HG03439 (cell line): ENCODE results near the gene RPUSD1.
"Not testable (repeated sequence)": the region's sequence is repeated elsewhere in the genome, so short reads cannot be mapped to it uniquely, and the experiment has no call there.

Experiments used
- ATAC-seq: cut with Tn5 transposase; IDR thresholded peaks from one replicate; pipeline ENCODE4 v1.9.1; 2021; ENCODE audit warnings: mild to moderate bottlenecking, moderate library complexity; ENCODE audit not compliant: unreplicated experiment

Gene RPUSD1

GRCh38 chr16:785563-786535 lies 2.3 kb downstream of the RPUSD1 start:
- ATAC-seq, result no peak

DNA sequence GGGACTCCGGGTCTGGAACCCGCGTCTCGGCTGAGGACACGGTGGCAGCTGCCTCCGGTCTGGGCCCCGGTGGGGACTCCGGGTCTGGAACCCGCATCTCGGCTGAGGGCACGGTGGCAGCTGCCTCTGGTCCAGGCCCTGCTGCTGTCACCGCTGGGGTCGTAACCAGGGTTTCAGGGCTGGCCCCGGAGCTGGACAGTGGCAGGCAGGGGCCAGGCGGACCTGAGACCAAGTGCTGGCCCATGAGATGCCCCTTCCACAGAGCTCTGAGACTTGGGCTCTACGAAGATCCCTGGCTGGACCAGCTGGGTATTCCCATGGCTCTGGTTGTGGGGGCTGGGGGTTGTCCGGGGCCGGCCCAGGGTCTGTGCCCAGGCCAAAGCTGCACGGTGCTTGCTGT lies 3.8 kb downstream of the RPUSD1 start:
- ATAC-seq, result no peak

GRCh38 chr16:783404-784161 lies 4.6 kb downstream of the RPUSD1 start:
- no peak for ATAC-seq

GRCh38 chr16:782766-783403 lies 5.3 kb downstream of the RPUSD1 start:
- ATAC-seq, result no peak

DNA sequence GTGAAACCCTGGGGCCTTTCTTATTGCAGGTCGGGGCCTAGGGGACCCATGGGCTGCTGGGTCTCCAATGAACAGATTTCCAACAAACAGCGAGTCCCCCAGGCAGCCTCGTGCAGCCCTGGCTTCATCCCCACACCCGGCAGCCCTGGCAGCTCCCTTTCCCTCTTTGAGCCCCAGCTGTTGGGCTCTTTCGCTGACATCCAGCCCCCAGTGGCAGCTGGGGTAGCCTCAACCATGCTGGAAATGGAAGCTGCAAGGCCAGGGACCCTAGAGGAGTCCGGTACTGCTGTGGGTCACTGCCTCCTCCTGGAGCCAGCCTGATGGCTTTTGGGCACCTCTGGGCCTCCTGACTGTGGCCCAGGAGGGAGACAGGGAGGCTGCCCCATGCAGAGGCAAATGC lies 5.9 kb downstream of the RPUSD1 start:
- no peak for ATAC-seq

GRCh38 chr16:781346-782010 lies 6.7 kb downstream of the RPUSD1 start:
- no peak for ATAC-seq

GRCh38 chr16:780296-780695 lies 7.9 kb downstream of the RPUSD1 start:
- ATAC-seq, result no peak

- ATAC-seq, result no peak
Measured at GRCh38 chr16:779561-779960, 8.6 kb downstream of the RPUSD1 start.

GRCh38 chr16:778909-779527 lies 9.2 kb downstream of the RPUSD1 start:
- no peak for ATAC-seq

- ATAC-seq, result no peak
Measured at GRCh38 chr16:778447-778846, 9.7 kb downstream of the RPUSD1 start.

DNA sequence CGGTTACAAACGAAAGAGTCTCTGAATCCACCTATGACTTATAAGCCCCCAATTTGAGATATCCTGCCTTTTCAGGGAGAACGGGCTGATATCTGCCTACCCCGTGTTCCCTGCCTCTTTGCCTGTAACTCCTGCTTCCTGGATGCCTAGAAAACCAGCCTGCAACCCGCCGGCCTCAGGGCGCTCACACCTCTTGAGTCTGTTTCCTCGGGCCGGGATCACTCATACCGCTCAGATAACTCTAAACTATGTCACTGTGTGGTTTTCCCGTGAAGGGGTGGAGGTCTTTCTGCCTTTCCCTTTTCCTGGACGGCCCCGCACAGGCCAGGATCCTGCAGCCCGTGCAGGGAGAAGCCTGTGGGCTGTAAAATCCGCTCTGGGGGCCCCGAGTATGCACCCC lies 10.4 kb downstream of the RPUSD1 start:
- ATAC-seq, result no peak

DNA sequence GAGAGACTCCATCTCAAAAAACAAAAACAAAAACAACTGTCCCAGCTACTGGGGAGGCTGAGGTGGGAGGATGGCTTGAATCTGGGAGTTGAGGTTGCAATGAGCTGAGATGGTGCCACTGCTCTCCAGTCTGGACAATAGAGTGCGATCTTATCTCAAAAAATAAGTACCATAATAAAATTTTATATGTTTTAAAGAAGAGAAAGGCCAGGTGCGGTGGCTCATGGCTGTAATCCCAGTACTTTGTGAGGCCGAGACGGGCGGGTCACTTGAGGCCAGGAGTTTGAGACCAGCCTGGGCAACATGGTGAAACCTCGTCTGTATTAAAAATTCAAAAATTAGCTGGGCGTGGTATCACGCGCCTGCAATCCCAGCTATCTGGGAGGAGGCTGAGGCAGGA lies 11.4 kb downstream of the RPUSD1 start:
- ATAC-seq, result no peak

DNA sequence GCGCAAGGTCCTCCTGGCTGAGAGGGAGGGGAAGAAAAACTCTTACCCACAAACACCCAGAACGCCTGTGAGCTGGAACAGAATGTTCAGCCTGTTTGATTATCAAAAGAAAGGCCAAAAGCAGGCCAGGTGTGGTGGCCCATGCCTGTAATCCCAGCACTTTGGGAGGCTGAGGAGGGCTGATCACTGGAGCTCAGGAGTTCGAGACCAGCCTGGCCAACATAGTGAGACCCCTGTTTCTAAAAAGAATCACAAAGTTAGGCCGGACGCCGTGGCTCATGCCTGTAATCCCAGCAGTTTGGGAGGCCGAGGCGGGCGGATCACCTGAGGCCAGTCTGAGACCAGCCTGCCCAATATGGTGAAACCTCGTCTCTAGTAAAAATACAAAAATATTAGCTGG lies 11.9 kb downstream of the RPUSD1 start:
- ATAC-seq, result not testable (repeated sequence)

DNA sequence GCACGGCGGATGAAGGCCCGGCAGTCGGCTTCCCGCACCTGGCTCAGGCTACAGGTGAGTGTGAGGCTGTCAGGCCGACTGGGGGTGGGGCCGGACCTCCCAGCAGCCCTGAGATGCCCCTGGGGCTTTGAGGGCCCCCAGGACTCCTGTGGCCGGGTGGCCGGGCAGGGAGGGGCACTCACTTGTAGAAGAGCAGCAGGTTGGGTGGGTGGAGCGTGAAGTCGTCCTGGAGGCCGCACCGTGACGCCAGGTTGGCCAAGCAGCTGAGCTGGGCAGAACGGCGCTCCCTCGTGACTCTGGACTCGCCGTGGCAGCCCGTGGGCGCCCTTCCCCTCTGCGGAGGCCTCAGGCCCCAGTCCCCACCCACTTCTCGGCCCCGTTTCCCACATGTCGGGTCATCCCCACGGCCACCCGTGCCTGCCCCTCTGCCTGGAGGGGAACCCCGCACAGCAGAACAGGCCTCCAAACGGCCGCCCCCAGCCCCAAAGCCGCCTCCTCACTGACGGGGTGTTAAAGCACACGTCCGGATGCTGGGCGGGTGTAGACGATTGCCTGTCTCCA lies 12.9 kb downstream of the RPUSD1 start:
- ATAC-seq, result no peak

DNA sequence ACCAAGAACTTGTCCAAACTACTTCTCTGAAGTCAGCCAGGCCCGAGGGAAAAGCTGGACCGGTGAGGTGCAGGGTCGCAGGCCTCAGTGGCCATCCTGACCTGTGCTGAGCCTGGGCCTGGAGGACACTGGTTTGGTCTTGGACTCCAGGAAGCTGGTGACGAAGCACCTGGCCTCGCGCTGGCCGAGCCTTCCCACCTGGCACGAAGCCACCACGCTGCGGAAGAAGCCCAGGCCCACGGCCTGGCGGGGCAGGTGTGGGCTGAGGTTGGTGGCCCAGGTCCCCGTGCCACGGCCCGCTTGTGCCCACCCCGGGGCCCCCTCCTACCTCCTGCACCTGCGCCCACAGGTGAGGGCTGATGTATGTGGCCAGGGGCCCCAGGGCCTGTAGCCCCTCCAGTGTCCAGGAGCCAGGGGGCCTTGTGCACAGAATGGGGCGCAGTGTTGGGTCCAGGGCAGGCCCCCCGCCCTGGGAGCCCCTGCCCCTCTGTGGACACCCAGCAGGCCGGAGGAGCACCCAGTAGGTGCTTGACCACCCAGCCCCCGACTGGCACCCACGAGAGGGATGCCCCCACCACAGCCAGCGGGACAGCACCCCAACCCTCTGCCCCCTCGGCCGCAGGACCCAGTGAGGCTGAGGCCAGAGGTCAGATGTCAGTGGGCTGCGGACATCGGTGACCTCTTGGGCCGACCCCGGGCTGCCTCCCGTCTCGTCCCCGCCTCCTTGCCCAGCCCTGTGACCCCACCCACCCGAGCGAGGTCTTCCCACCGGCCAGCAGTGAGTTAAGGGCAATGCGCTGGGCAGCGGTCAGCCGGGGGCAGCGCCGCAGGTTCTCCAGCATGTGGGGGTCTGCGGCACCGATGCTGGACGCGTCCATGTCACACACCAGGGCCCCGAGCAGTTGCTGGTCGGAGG lies 13.8 kb downstream of the RPUSD1 start:
- no peak for ATAC-seq

- ATAC-seq, result no peak
Measured at GRCh38 chr16:772959-773358, 15.2 kb downstream of the RPUSD1 start.

- no peak for ATAC-seq
Measured at GRCh38 chr16:770411-770810, 17.8 kb downstream of the RPUSD1 start.

GRCh38 chr16:769934-770333 lies 18.2 kb downstream of the RPUSD1 start:
- ATAC-seq, result no peak

DNA sequence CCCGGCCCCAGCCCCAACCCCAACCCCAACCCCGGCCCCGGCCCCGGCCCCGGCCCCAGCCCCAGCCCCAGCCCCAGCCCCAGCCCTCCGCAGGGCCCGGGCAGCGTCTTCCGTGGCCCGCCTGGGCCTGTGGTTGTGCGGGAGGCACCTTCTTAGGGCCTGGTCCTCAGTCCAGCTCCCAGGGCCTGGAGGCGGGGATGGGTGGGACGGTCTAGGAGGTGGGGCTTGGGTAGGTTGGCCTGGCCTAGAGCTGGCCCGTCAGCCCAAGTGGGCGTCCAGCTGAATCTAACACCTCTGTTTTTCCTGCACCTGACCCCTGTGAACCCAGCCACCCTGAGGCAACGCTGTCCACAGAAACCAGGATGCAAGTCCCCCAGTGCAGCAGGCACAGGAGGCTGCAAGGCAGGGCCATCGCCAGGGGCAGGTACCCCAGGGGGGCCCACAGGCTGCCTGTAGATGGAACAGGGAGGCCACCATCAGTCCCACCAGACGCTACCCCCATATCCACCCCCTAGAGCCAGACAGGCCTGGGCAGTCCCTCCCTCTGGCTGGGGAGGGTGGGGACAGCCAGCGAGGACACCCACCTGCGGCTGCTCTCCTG lies 18.9 kb downstream of the RPUSD1 start:
- ATAC-seq, result no peak
